GM21717 (cell line): ENCODE data around the gene NLRC5.

ENCODE experiments used
- ATAC-seq: cut with Tn5 transposase; IDR thresholded peaks from one replicate; pipeline ENCODE4 v1.9.1; 2021; ENCODE audit warnings: mild to moderate bottlenecking, moderate library complexity; ENCODE audit not compliant: unreplicated experiment

The NLRC5 gene

GRCh38 chr16:57123974-57124674, 134.8 kb downstream of the NLRC5 start:
- no peak for ATAC-seq

GRCh38 chr16:57125376-57125775, 136.0 kb downstream of the NLRC5 start:
- no peak for ATAC-seq

- ATAC-seq, result no peak
These were observed 136.6 kb downstream of the NLRC5 start for GRCh38 chr16:57125969-57126368.

- no peak for ATAC-seq
These were observed 137.1 kb downstream of the NLRC5 start for GRCh38 chr16:57126411-57126810.

GRCh38 chr16:57127037-57127763, 137.8 kb downstream of the NLRC5 start:
- ATAC-seq, result peak; percentile 46

GRCh38 chr16:57127836-57128235, 138.5 kb downstream of the NLRC5 start:
- no peak for ATAC-seq

GRCh38 chr16:57128771-57129389, 139.5 kb downstream of the NLRC5 start:
- no peak for ATAC-seq

- ATAC-seq, result no peak
These were observed 141.6 kb downstream of the NLRC5 start for GRCh38 chr16:57130950-57131321.

- no peak for ATAC-seq
These were observed 142.1 kb downstream of the NLRC5 start for GRCh38 chr16:57131351-57131970.

GRCh38 chr16:57132470-57132869, 143.1 kb downstream of the NLRC5 start:
- ATAC-seq, result no peak

- no peak for ATAC-seq
These were observed 143.7 kb downstream of the NLRC5 start for GRCh38 chr16:57133031-57133430.
